HG03175 (cell line): Measurements from ENCODE around the gene CENPQ.

Experiments used
- ATAC-seq: cut with Tn5 transposase; IDR thresholded peaks from one replicate; pipeline ENCODE4 v1.9.1; 2021; ENCODE audit warnings: mild to moderate bottlenecking, moderate library complexity; ENCODE audit not compliant: unreplicated experiment

Gene CENPQ

DNA sequence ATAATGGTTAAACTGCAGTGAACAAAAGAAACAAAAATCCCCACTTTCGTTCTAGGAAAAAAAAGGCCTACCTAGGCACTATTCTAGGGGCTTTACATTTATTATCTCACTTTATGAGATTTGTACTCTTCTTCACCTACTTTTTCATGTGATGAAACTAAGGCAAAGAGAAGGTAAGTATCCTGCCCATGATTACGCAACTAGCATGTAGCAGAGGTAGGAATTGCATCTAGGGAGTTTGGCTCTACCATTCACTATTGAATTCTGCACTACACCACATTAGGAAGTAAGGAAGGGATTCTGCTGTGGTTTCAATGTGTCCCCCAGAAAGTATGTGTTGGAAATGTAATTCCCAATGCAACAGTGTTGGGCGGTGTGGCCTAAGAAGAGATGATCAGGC lies 75.9 kb downstream of the CENPQ start:
- ATAC-seq, result no peak

DNA sequence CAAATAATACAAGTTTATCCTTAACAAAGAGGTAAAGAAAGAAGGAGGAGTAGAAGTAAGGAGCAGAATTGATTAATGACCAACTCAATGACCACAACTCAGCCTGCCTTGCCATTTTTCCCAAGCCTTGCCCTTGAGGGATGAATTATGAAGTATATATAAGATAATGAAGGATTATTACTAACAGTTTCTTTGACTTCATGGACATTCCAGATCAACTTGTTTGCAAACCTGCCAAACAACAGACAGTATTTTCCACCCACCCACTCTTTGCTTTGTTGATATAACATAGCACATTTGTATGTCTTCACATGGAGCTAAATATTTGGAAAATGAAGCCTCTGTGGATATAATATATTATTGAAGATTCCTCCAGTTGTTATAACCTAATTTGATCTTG lies 77.4 kb downstream of the CENPQ start:
- no peak for ATAC-seq

DNA sequence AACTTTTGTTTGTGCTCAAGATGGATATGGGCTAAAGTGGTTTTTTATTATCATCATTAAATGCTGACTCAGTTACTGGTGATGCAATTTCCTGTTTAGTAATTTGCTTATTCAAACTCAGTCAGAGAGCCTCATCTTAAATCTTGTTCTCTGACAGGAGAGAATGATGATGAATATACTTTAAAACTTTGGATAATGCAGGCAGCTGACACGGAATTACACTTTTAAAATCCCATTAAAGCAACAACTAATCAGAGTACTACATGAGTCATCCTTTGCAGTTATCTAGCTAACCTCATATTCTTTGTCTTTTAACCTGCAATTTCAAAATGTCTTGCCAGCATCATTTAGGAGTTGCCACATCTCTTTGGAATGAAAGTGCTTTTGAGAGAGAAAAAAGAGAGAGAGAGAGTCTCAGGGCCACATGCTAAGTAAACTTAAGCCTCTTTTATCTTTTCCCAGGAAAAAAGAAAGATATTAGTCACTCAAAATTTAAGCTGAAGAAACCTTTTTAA lies 78.1 kb downstream of the CENPQ start:
- no peak for ATAC-seq

DNA sequence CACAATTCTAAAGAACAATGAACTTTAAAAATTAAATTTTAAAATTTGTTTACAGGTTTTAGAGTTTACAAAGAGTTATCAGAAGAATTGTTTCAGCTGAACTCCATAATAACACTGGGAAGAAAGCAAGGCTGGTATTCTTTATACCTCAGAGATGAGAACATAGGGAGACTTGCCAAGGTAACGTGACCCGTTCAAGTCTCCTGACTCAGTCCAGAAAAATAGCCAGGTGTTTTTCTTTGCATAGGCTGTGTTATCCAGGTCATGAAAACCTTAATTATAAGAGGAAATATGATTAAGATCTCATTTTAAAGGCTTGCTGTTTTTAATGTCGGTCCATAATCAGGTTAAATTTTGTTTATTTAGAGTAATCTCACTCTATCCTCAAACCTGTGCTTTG lies 78.8 kb downstream of the CENPQ start:
- no peak for ATAC-seq
